NCI-H1417 (cell line): ENCODE data around the gene PKHD1.
A peak's percentile ranks its signal among the peaks of the same experiment; 100 is the strongest.

Experiments
- DNase-seq, 3 experiments: peaks; one replicate each; lab custom pipeline; 2025; lab: John Stamatoyannopoulos, UW

Gene PKHD1

DNA sequence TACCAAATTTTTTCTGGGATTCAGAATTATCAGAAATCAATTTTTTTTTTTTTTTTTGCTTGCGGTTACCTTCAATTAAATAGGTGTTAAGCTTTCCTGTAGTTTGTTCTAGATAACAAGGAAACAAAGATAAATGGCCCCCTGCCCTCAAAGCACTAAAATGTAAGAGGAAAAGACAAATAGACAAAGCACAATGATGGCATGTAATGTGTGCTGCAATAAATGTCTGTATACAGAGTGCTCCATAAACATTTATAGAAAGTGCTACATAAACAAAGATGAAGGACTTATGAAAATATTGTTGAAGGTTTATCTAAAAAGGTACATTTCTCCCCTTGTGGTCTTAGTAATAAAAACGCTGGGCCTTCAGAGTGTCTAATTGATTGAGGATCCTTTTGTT lies 384.6 kb downstream of the PKHD1 start:
- DNase-seq: peak in 1 of 3 experiments; percentile 38

DNA sequence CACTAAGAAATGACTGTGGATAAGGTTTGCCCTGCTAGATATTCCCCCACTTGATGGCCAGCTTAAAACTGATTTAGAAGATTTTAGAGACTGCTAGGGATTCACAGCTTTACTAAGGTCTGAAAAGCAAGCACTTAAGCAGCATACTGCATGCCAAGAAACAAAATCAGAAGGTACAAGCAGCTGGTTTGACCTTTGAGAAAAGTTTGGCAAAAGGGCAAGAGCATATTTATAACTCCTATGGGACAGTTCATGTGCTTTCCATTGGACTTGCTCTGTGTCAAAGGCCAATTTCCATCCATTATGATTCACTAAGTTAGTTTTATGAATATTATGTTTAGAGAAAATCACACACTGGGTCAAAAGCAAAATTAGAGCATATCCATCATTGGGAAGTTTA lies 402.8 kb downstream of the PKHD1 start:
- DNase-seq: no peak

- no peak for DNase-seq
Measured at GRCh38 chr6:51684038-51684437, 403.4 kb downstream of the PKHD1 start.

- DNase-seq: peak in 2 of 3 experiments; percentile 32 to 69
Measured at GRCh38 chr6:51678905-51679620, 408.4 kb downstream of the PKHD1 start.

- no peak for DNase-seq
Measured at GRCh38 chr6:51678274-51678673, 409.1 kb downstream of the PKHD1 start.

DNA sequence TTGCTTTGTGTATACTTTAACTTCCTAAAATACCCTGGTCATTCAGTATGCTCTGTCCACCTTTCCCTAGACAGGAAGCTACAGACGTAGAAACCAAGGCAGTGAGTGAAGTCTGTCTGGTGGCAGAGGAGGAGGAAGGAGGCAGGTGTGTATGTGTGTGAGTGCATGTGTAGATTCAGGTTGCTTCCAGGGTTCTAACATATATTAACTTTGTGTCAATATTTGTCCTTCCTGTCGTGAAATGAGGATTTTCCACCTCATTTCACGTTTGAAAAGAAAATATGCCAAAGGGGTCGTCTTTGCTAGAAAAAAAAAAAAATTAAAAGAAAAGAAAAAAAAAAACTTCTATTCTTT lies 411.5 kb downstream of the PKHD1 start:
- DNase-seq: peak in 1 of 3 experiments; percentile 38

- no peak for DNase-seq
Measured at GRCh38 chr6:51675020-51675921, 412.1 kb downstream of the PKHD1 start.

GRCh38 chr6:51663525-51663924 lies 423.9 kb downstream of the PKHD1 start:
- DNase-seq: no peak

DNA sequence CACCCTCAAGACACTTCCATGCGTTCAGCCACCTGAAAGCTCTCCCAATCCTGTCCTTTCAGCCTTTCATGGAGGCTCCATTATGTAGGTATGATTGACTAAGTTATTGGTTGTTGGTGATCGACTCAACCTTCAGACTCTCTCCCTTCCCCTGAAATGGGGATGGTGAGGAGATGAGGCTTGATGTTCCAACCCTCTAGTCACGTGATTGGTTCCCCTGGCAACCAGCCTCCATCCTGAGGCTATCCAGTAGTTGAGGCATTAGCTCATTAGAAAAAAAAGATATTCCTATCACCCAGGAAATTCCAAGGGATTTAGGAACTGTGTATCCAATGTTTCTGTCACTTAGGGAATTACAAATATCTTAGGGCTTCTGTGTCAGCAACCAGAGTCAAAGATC lies 426.6 kb downstream of the PKHD1 start:
- no peak for DNase-seq

DNA sequence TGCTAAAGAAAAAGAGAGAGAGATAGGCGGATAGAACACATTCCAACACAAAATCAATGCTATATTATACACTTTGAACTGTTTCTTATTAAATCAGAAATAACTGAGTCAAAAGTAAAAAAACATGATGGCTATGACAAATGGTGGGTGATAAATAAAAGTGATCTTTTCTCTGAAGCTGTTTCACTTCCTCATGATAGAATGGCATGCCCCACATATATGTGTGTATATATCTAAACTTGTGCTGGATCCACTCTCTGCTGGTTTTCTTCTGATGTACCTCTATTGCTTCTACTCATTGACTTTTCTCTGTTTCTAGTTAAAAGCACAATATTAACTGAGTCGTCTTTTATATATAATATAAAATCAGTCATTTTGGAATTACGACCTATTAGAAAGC lies 429.9 kb downstream of the PKHD1 start:
- DNase-seq: no peak

- no peak for DNase-seq
Measured at GRCh38 chr6:51655517-51655916, 431.9 kb downstream of the PKHD1 start.

- no peak for DNase-seq
Measured at GRCh38 chr6:51654647-51655046, 432.8 kb downstream of the PKHD1 start.

DNA sequence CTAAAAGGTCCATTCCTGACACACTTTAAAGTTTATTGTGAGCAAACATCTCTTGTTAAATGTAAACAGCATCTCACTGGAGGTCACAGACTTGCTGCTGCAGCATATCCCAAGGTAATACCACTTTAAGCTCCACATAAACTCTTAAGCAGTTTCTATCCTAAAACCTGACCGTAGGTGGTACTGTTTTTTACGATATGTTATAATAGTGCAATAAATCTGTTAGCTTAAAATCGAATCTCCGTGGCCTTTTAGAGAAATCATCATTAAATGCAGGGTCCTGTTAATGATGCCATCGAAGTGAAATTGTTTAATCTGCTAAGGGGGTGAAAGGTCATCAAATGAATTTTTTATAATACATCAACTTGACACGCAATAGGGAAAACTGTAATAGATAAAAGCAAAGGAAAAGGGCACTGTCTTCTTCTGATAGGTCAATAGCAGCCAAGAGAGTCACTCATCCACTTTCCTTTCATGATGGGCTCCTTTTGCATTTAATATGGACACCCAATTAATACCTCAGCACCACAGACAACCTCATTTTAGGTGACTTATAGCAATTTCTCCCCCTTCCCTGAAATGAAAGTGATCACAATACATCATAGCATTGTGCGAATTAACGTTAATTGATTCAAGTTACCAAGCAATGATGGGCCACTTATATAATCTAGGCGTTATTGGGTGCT lies 436.1 kb downstream of the PKHD1 start:
- DNase-seq: peak in 1 of 3 experiments; percentile 17

DNA sequence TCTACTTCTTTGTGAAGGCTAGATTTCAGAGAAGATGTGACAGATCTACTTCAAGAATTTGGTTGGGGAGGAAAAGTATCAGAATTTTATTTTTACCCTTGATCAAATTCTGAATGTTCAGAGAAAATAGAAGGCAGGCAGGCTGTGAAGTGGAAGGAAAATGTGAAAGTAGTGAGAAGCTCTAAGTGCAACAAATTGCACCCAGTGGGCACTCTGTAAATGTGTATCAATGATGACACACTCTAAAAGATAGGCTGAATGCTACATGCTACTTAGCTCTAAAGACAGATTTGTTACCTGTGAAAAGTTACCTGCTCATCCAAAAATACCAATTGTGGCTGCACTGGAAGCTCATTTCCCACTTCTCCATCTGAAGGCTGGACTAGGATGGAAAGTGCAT lies 438.6 kb downstream of the PKHD1 start:
- DNase-seq: no peak

DNA sequence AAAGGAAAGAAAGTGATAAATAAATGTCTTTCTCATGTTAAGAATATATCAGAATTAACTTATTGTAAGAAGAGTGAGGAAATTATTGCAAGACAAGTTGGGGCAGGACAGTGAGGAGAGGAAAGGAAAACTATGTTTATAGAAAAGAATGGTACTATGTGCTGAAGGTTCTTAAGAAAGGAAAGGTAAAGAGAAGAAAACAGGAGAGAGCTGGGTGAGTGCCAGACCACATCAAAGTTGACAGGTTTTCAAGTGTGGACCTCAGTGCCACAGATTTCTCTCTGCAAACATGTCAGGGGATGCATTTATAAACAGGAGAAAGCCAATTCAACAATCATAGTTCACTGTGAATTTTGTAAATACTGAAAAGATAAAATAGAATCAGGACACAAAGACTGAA lies 439.2 kb downstream of the PKHD1 start:
- DNase-seq: no peak

GRCh38 chr6:51644426-51644825 lies 443.0 kb downstream of the PKHD1 start:
- no peak for DNase-seq

DNA sequence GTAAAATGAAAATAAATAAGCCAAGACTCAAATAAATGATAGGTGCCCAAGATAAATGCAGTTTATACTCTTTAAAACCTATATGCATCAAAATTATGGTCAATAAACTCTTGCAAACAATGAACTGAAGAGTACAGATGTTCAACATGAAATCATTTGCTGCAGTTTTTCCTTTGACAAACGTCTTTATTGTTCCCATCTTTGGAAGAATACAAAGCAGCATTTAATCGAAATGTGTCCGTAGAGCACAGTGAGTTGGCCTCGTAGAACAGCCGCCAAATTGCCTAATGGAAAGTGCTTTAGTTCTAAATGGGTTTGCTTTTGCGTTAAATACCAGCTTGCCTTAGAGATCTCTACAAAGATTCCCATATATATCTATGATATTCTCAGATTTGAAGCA lies 447.4 kb downstream of the PKHD1 start:
- DNase-seq: no peak

- DNase-seq: no peak
Measured at GRCh38 chr6:51633424-51633823, 454.0 kb downstream of the PKHD1 start.

DNA sequence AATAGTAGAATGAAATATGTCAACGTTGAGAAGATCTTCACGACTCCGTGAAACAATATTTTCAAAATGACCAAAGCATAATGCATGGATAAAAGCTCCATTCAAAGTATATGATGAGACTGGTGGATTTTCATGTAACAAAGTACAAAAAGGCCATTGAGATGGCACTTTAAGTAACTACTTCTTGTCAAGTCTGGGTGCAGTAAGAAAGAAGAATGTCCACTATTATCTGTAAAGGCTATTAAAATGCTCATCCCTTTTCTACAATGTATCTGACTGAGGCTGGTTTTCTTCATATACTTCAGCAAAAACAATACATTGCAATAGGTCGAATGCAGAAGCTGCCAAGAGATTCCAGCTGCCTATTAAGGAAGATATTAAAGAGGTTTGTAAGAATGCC lies 457.4 kb downstream of the PKHD1 start:
- no peak for DNase-seq

DNA sequence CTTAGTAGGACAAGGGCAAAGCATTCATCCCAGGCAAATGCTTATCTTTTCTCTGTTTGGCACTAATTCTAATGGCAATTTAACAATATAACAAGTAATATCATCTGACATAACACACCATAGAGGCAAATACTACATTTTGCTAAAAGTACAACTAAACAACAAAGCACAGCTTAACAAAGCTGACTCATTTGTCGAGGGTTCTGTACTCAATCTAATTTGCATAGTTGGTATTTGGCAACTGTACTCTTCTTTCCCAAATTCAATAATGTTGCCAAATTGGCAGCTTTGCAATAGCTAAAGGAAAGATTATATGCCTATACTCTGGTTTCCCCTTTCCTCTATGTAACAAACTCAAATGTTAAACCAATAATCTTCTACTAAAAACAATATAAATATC lies 461.0 kb downstream of the PKHD1 start:
- DNase-seq: no peak

- DNase-seq: no peak
Measured at GRCh38 chr6:51625566-51625965, 461.8 kb downstream of the PKHD1 start.

GRCh38 chr6:51620971-51621370 lies 466.4 kb downstream of the PKHD1 start:
- DNase-seq: no peak
